Inferior parietal cortex (tissue), 1 donor: Measurements from ENCODE around the gene PRKAB2.
"Not testable (repeated sequence)": the region's sequence is repeated elsewhere in the genome, so short reads cannot be mapped to it uniquely, and the experiment has no call there.

Experiments used
- DNase-seq: peaks from one replicate; pipeline ENCODE4 v3.0.0-alpha.2; 2016; ENCODE audit errors: extremely low spot score

The PRKAB2 gene

GRCh38 chr1:147171399-147172167 is 687 bp downstream of the PRKAB2 start:
- DNase-seq: peak; percentile 33

GRCh38 chr1:147169840-147170674 is 2.2 kb downstream of the PRKAB2 start:
- no peak for DNase-seq

- DNase-seq: no peak
These were observed 3.1 kb downstream of the PRKAB2 start for GRCh38 chr1:147169171-147169570.

GRCh38 chr1:147168626-147169058 is 3.6 kb downstream of the PRKAB2 start:
- DNase-seq: no peak

GRCh38 chr1:147167365-147167764 is 4.9 kb downstream of the PRKAB2 start:
- no peak for DNase-seq

- DNase-seq: no peak
These were observed 9.3 kb downstream of the PRKAB2 start for GRCh38 chr1:147163019-147163418.

- DNase-seq: no peak
These were observed 10.2 kb downstream of the PRKAB2 start for GRCh38 chr1:147162093-147162492.

- peak; percentile 21 for DNase-seq
These were observed 15.2 kb downstream of the PRKAB2 start for GRCh38 chr1:147157116-147157515.

GRCh38 chr1:147156642-147157041 is 15.6 kb downstream of the PRKAB2 start:
- DNase-seq: peak; percentile 13

- DNase-seq: no peak
These were observed 19.5 kb downstream of the PRKAB2 start for GRCh38 chr1:147152772-147153171.

- no peak for DNase-seq
These were observed 21.0 kb downstream of the PRKAB2 start for GRCh38 chr1:147151244-147151643.

- no peak for DNase-seq
These were observed 29.4 kb downstream of the PRKAB2 start for GRCh38 chr1:147142886-147143285.

GRCh38 chr1:147130721-147131120 is 41.5 kb downstream of the PRKAB2 start:
- DNase-seq: not testable (repeated sequence)

- no peak for DNase-seq
These were observed 43.0 kb downstream of the PRKAB2 start for GRCh38 chr1:147129116-147129873.

GRCh38 chr1:147124266-147124665 is 48.0 kb downstream of the PRKAB2 start:
- no peak for DNase-seq

- no peak for DNase-seq
These were observed 55.2 kb downstream of the PRKAB2 start for GRCh38 chr1:147117109-147117508.

- DNase-seq: no peak
These were observed 56.8 kb downstream of the PRKAB2 start for GRCh38 chr1:147115496-147115895.

- DNase-seq: not testable (repeated sequence)
These were observed 57.2 kb downstream of the PRKAB2 start for GRCh38 chr1:147115079-147115478.

- DNase-seq: not testable (repeated sequence)
These were observed 57.9 kb downstream of the PRKAB2 start for GRCh38 chr1:147114353-147114752.

- DNase-seq: no peak
These were observed 60.7 kb downstream of the PRKAB2 start for GRCh38 chr1:147111381-147112130.

GRCh38 chr1:147110872-147111271 is 61.4 kb downstream of the PRKAB2 start:
- no peak for DNase-seq
